Measurements from ENCODE around the gene MSRB3.
"Not testable (repeated sequence)": the region's sequence is repeated elsewhere in the genome, so short reads cannot be mapped to it uniquely, and the experiment has no call there.

The MSRB3 gene

GRCh38 chr12:65463611-65464010 is 185.1 kb downstream of the MSRB3 start:
- H3K4me3 ChIP-seq (ENCODE audit: low read depth, low read length), result no peak overlapping the region
- H3K36me3 ChIP-seq (ENCODE audit: insufficient read depth, low read length), result no peaks in the 10 kb centered on the region; the same call in 1 of the 2 replicates
- H3K27ac ChIP-seq (ENCODE audit: low read depth, low read length), result no peak overlapping the region
- no peaks in the 10 kb centered on the region for H3K27me3 ChIP-seq (ENCODE audit: insufficient read depth, low read length)
- peaks cover 29% of the 10 kb centered on the region for H3K4me1 ChIP-seq (ENCODE audit: control insufficient read depth, insufficient read depth, low read length, unreplicated experiment)
- H3K79me2 ChIP-seq (ENCODE audit: control insufficient read depth, insufficient read depth, low read length, unreplicated experiment), result no peaks in the 10 kb centered on the region
- no peak overlapping the region for H2AFZ ChIP-seq (ENCODE audit: low read length, unreplicated experiment)

- no peak overlapping the region for H2AFZ ChIP-seq (ENCODE audit: low read length, unreplicated experiment)
- H3K4me1 ChIP-seq (ENCODE audit: control insufficient read depth, insufficient read depth, low read length, unreplicated experiment), result peaks cover 29% of the 10 kb centered on the region
- 0 out of 2 replicates have a peak overlapping the region, but pooled peaks have one; percentile 14 for H3K27ac ChIP-seq (ENCODE audit: low read depth, low read length)
Measured at GRCh38 chr12:65464930-65465329, 186.4 kb downstream of the MSRB3 start.

GRCh38 chr12:65465766-65466547 is 187.5 kb downstream of the MSRB3 start:
- Histone ChIP-seq H3K79me2 (ENCODE audit: control insufficient read depth, insufficient read depth, low read length, unreplicated experiment) (no peaks in the 10 kb centered on the region), H3K27me3 (ENCODE audit: insufficient read depth, low read length) (no peaks in the 10 kb centered on the region), H3K4me1 (ENCODE audit: control insufficient read depth, insufficient read depth, low read length, unreplicated experiment) (peaks cover 29% of the 10 kb centered on the region), H3K4me3 (ENCODE audit: low read depth, low read length) (no peak overlapping the region), H2AFZ (ENCODE audit: low read length, unreplicated experiment) (no peak overlapping the region), H3K36me3 (ENCODE audit: insufficient read depth, low read length) (no peaks in the 10 kb centered on the region; the same call in 1 of the 2 replicates), H3K27ac (ENCODE audit: low read depth, low read length) (no peak overlapping the region)

More at GRCh38 chr12:65464930-65465329, 186.4 kb downstream of the MSRB3 start:
- Histone ChIP-seq H3K36me3 (ENCODE audit: insufficient read depth, low read length) (no peaks in the 10 kb centered on the region; the same call in 1 of the 2 replicates), H3K4me3 (ENCODE audit: low read depth, low read length) (no peak overlapping the region), H3K79me2 (ENCODE audit: control insufficient read depth, insufficient read depth, low read length, unreplicated experiment) (no peaks in the 10 kb centered on the region), H3K27me3 (ENCODE audit: insufficient read depth, low read length) (no peaks in the 10 kb centered on the region)

- Histone ChIP-seq H3K36me3 (ENCODE audit: insufficient read depth, low read length) (no peaks in the 10 kb centered on the region; the same call in 1 of the 2 replicates), H3K27ac (ENCODE audit: low read depth, low read length) (no peak overlapping the region), H2AFZ (ENCODE audit: low read length, unreplicated experiment) (no peak overlapping the region), H3K79me2 (ENCODE audit: control insufficient read depth, insufficient read depth, low read length, unreplicated experiment) (no peaks in the 10 kb centered on the region), H3K27me3 (ENCODE audit: insufficient read depth, low read length) (no peaks in the 10 kb centered on the region), H3K4me3 (ENCODE audit: low read depth, low read length) (no peak overlapping the region), H3K4me1 (ENCODE audit: control insufficient read depth, insufficient read depth, low read length, unreplicated experiment) (peaks cover 32% of the 10 kb centered on the region)
Measured at GRCh38 chr12:65466911-65467310, 188.4 kb downstream of the MSRB3 start.

- H3K27ac ChIP-seq (ENCODE audit: low read depth, low read length), result no peak overlapping the region
- no peaks in the 10 kb centered on the region for H3K36me3 ChIP-seq (ENCODE audit: insufficient read depth, low read length)
- H3K79me2 ChIP-seq (ENCODE audit: control insufficient read depth, insufficient read depth, low read length, unreplicated experiment), result no peaks in the 10 kb centered on the region
- H2AFZ ChIP-seq (ENCODE audit: low read length, unreplicated experiment), result no peak overlapping the region
- peaks cover 29% of the 10 kb centered on the region for H3K4me1 ChIP-seq (ENCODE audit: control insufficient read depth, insufficient read depth, low read length, unreplicated experiment)
- no peak overlapping the region for H3K4me3 ChIP-seq (ENCODE audit: low read depth, low read length)
- H3K27me3 ChIP-seq (ENCODE audit: insufficient read depth, low read length), result no peaks in the 10 kb centered on the region
Measured at GRCh38 chr12:65470256-65470655, 191.8 kb downstream of the MSRB3 start.

- H2AFZ ChIP-seq (ENCODE audit: low read length, unreplicated experiment), result no peak overlapping the region
- H3K4me1 ChIP-seq (ENCODE audit: control insufficient read depth, insufficient read depth, low read length, unreplicated experiment), result peaks cover 13% of the 10 kb centered on the region
- H3K79me2 ChIP-seq (ENCODE audit: control insufficient read depth, insufficient read depth, low read length, unreplicated experiment), result no peaks in the 10 kb centered on the region
- H3K4me3 ChIP-seq (ENCODE audit: low read depth, low read length), result no peak overlapping the region
- H3K36me3 ChIP-seq (ENCODE audit: insufficient read depth, low read length), result no peaks in the 10 kb centered on the region
- no peak overlapping the region for H3K27ac ChIP-seq (ENCODE audit: low read depth, low read length)
- H3K27me3 ChIP-seq (ENCODE audit: insufficient read depth, low read length), result no peaks in the 10 kb centered on the region
Measured at GRCh38 chr12:65472079-65472478, 193.6 kb downstream of the MSRB3 start.

GRCh38 chr12:65474831-65475230 is 196.3 kb downstream of the MSRB3 start:
- no peaks in the 10 kb centered on the region for H3K79me2 ChIP-seq (ENCODE audit: control insufficient read depth, insufficient read depth, low read length, unreplicated experiment)
- peaks cover 9% of the 10 kb centered on the region for H3K4me1 ChIP-seq (ENCODE audit: control insufficient read depth, insufficient read depth, low read length, unreplicated experiment)
- no peaks in the 10 kb centered on the region for H3K27me3 ChIP-seq (ENCODE audit: insufficient read depth, low read length)
- H3K27ac ChIP-seq (ENCODE audit: low read depth, low read length), result no peak overlapping the region
- H2AFZ ChIP-seq (ENCODE audit: low read length, unreplicated experiment), result no peak overlapping the region
- no peak overlapping the region for H3K4me3 ChIP-seq (ENCODE audit: low read depth, low read length)
- no peaks in the 10 kb centered on the region for H3K36me3 ChIP-seq (ENCODE audit: insufficient read depth, low read length)

GRCh38 chr12:65477721-65478120 is 199.2 kb downstream of the MSRB3 start:
- no peaks in the 10 kb centered on the region for H3K4me1 ChIP-seq (ENCODE audit: control insufficient read depth, insufficient read depth, low read length, unreplicated experiment)
- no peaks in the 10 kb centered on the region for H3K27me3 ChIP-seq (ENCODE audit: insufficient read depth, low read length)
- H3K4me3 ChIP-seq (ENCODE audit: low read depth, low read length), result no peak overlapping the region
- H3K27ac ChIP-seq (ENCODE audit: low read depth, low read length), result no peak overlapping the region
- H2AFZ ChIP-seq (ENCODE audit: low read length, unreplicated experiment), result no peak overlapping the region
- H3K79me2 ChIP-seq (ENCODE audit: control insufficient read depth, insufficient read depth, low read length, unreplicated experiment), result no peaks in the 10 kb centered on the region
- no peaks in the 10 kb centered on the region for H3K36me3 ChIP-seq (ENCODE audit: insufficient read depth, low read length)

- H3K27me3 ChIP-seq (ENCODE audit: insufficient read depth, low read length); H2AFZ ChIP-seq (ENCODE audit: low read length, unreplicated experiment); H3K27ac ChIP-seq (ENCODE audit: low read depth, low read length); H3K4me1 ChIP-seq (ENCODE audit: control insufficient read depth, insufficient read depth, low read length, unreplicated experiment); H3K36me3 ChIP-seq (ENCODE audit: insufficient read depth, low read length); H3K4me3 ChIP-seq (ENCODE audit: low read depth, low read length); H3K79me2 ChIP-seq (ENCODE audit: control insufficient read depth, insufficient read depth, low read length, unreplicated experiment): not testable (repeated sequence)
Measured at GRCh38 chr12:65483891-65484516, 205.5 kb downstream of the MSRB3 start.

GRCh38 chr12:65488197-65488596 is 209.7 kb downstream of the MSRB3 start:
- H3K79me2 ChIP-seq (ENCODE audit: control insufficient read depth, insufficient read depth, low read length, unreplicated experiment), result no peaks in the 10 kb centered on the region
- H3K4me1 ChIP-seq (ENCODE audit: control insufficient read depth, insufficient read depth, low read length, unreplicated experiment), result peaks cover 13% of the 10 kb centered on the region
- H3K27me3 ChIP-seq (ENCODE audit: insufficient read depth, low read length), result no peaks in the 10 kb centered on the region
- no peak overlapping the region for H3K27ac ChIP-seq (ENCODE audit: low read depth, low read length)
- no peak overlapping the region for H3K4me3 ChIP-seq (ENCODE audit: low read depth, low read length)
- no peak overlapping the region for H2AFZ ChIP-seq (ENCODE audit: low read length, unreplicated experiment)
- H3K36me3 ChIP-seq (ENCODE audit: insufficient read depth, low read length), result no peaks in the 10 kb centered on the region

- Histone ChIP-seq H3K79me2 (ENCODE audit: control insufficient read depth, insufficient read depth, low read length, unreplicated experiment) (no peaks in the 10 kb centered on the region), H3K4me3 (ENCODE audit: low read depth, low read length) (no peak overlapping the region), H3K4me1 (ENCODE audit: control insufficient read depth, insufficient read depth, low read length, unreplicated experiment) (peaks cover 30% of the 10 kb centered on the region), H3K27me3 (ENCODE audit: insufficient read depth, low read length) (no peaks in the 10 kb centered on the region), H3K27ac (ENCODE audit: low read depth, low read length) (no peak overlapping the region), H3K36me3 (ENCODE audit: insufficient read depth, low read length) (no peaks in the 10 kb centered on the region), H2AFZ (ENCODE audit: low read length, unreplicated experiment) (no peak overlapping the region)
Measured at GRCh38 chr12:65490250-65490649, 211.8 kb downstream of the MSRB3 start.
